Liver (tissue), 9 donors: ENCODE measurements around the gene SLC8A3. TPM values are rescaled to one million over a fixed set of nuclear protein-coding genes. Genes with fewer than 3 reads are reported as not detected.

Source experiments
- DNase-seq: peaks from one replicate; pipeline ENCODE4 v3.0.0-alpha.2; 2017; ENCODE audit warnings: low spot score
- H3K27ac ChIP-seq, 2 donors: one replicate each; pipeline ENCODE4 v1.7.0; 2013; ENCODE audit warnings: inconsistent platforms in 2 of 2, low read length in 2 of 2, control low read depth in 1 of 2, low read depth in 1 of 2, mild to moderate bottlenecking in 1 of 2
- H3K27me3 ChIP-seq, 4 donors: one replicate each; pipeline versions ENCODE4 v1.6.1 to v1.7.0; 2013; ENCODE audit warnings: low read length in 3 of 4, inconsistent platforms in 1 of 4, mild to moderate bottlenecking in 1 of 4, moderate library complexity in 1 of 4; ENCODE audit not compliant: control insufficient read depth in 4 of 4, insufficient read depth in 4 of 4
- H3K36me3 ChIP-seq, 4 donors: one replicate each; pipeline versions ENCODE4 v1.6.1 to v1.7.0; 2013; ENCODE audit warnings: low read length in 3 of 4, mild to moderate bottlenecking in 3 of 4, low read depth in 1 of 4, moderate library complexity in 1 of 4; ENCODE audit not compliant: control insufficient read depth in 4 of 4, insufficient read depth in 3 of 4
- H3K4me1 ChIP-seq, 4 donors: one replicate each; pipeline versions ENCODE4 v1.6.1 to v1.7.0; 2013; ENCODE audit warnings: low read length in 3 of 4, mild to moderate bottlenecking in 3 of 4, moderate library complexity in 1 of 4; ENCODE audit not compliant: control insufficient read depth in 4 of 4, insufficient read depth in 4 of 4
- H3K4me3 ChIP-seq, 3 donors: one replicate each; pipeline versions ENCODE4 v1.6.1 to v1.7.0; 2013; ENCODE audit warnings: low read length in 3 of 3, control low read depth in 1 of 3, low read depth in 1 of 3, mild to moderate bottlenecking in 1 of 3
- H3K9ac ChIP-seq, 2 donors: one replicate each; pipeline ENCODE4 v1.7.0; 2013; ENCODE audit warnings: low read length in 2 of 2, mild to moderate bottlenecking in 2 of 2, moderate library complexity in 2 of 2, control low read depth in 1 of 2, low read depth in 1 of 2
- H3K9me3 ChIP-seq, 4 donors: one replicate each; pipeline versions ENCODE4 v1.6.1 to v1.7.0; 2013; ENCODE audit warnings: low read length in 3 of 4; ENCODE audit not compliant: control insufficient read depth in 4 of 4
- EGR1 ChIP-seq, 2 donors: IDR thresholded peaks; 2 replicates each; pipeline ENCODE4 v1.6.1; 2016 to 2018; ENCODE audit warnings: antibody characterized with exemption in 2 of 2, low read depth in 2 of 2
- FOXA1 ChIP-seq: IDR thresholded peaks from 2 replicates; pipeline ENCODE4 v1.6.1; 2016; ENCODE audit warnings: antibody characterized with exemption
- FOXA2 ChIP-seq: IDR thresholded peaks from 2 replicates; pipeline ENCODE4 v1.6.1; 2016; ENCODE audit warnings: antibody characterized with exemption
- HNF4A ChIP-seq, 2 donors: conservative IDR thresholded peaks; 2 replicates each; pipeline ENCODE4 v1.6.1; 2016; ENCODE audit warnings: antibody characterized with exemption in 2 of 2, mild to moderate bottlenecking in 2 of 2
- HNF4G ChIP-seq: IDR thresholded peaks from 2 replicates; pipeline ENCODE4 v1.6.1; 2016; ENCODE audit warnings: antibody characterized with exemption
- JUND ChIP-seq, 2 donors: IDR thresholded peaks; 2 replicates each; pipeline ENCODE4 v1.6.1; 2016; ENCODE audit warnings: antibody characterized with exemption in 2 of 2
- NR2F2 ChIP-seq: IDR thresholded peaks from 2 replicates; pipeline ENCODE4 v1.6.1; 2016; ENCODE audit warnings: antibody characterized with exemption
- RAD21 ChIP-seq, 2 donors: IDR thresholded peaks; 2 replicates each; pipeline ENCODE4 v1.6.1; 2016; ENCODE audit warnings: antibody characterized with exemption in 2 of 2, mild to moderate bottlenecking in 2 of 2
- RXRA ChIP-seq, 2 donors: IDR thresholded peaks; 2 replicates each; pipeline ENCODE4 v1.6.1; 2017 to 2018; ENCODE audit warnings: antibody characterized with exemption in 2 of 2, mild to moderate bottlenecking in 1 of 2
- SP1 ChIP-seq: IDR thresholded peaks from 2 replicates; pipeline ENCODE4 v1.6.1; 2018; ENCODE audit warnings: antibody characterized with exemption, mild to moderate bottlenecking
- TAF1 ChIP-seq: conservative IDR thresholded peaks from 2 replicates; pipeline ENCODE4 v1.6.1; 2016; ENCODE audit warnings: antibody characterized with exemption, mild to moderate bottlenecking
- YY1 ChIP-seq: IDR thresholded peaks from 2 replicates; pipeline ENCODE4 v1.6.1; 2016; ENCODE audit warnings: antibody characterized with exemption, mild to moderate bottlenecking
- WGBS: extraction: QIAGEN DNeasy Blood & Tissue Kit; methylation state at CpG from one replicate; pipeline ENCODE4 v1.1.7; 2013; 5-methylcytosine and 5-hydroxymethylcytosine counted together
- polyA plus RNA-seq, 2 donors: library from polyadenylated mRNA; stranded (reverse) in 1 of 2; unstranded in 1 of 2; fragments of 200-250 nt in 1 of 2; fragments of >200 nt in 1 of 2; fragmentation: Nextera tagmentation in 1 of 2; extraction: Ambion mirVana in 1 of 2; gene quantifications; one replicate each; pipeline versions ENCODE4 v1.2.1 to v1.2.3, GENCODE V29; 2013 to 2015
- total RNA-seq, 2 donors: library from RNA; depleted of rRNA; stranded (reverse); fragments of >200 nt; gene quantifications; one replicate each; pipeline ENCODE4 v1.2.3, GENCODE V29; 2014
- TF ChIP-seq, protein P1 (sequence below): fragments of 150-350 bp; IDR thresholded peaks from 2 replicates; pipeline ENCODE4 v1.5.1; 2017; ENCODE audit warnings: improper control_type of control experiment, low read depth, low read length; ENCODE audit not compliant: missing input control
- TF ChIP-seq, protein P2 (sequence below): IDR thresholded peaks from 2 replicates; pipeline ENCODE4 v1.6.1; 2016; ENCODE audit warnings: antibody characterized with exemption, mild to moderate bottlenecking
- TF ChIP-seq, protein P3 (sequence below): IDR thresholded peaks from 2 replicates; pipeline ENCODE4 v1.6.1; 2016; ENCODE audit warnings: antibody characterized with exemption
- TF ChIP-seq, protein P4 (sequence below): IDR thresholded peaks from 2 replicates; pipeline ENCODE4 v1.6.1; 2016; ENCODE audit warnings: antibody characterized with exemption
- TF ChIP-seq, protein P5 (sequence below): IDR thresholded peaks from 2 replicates; pipeline ENCODE4 v1.6.1; 2016; ENCODE audit warnings: antibody characterized with exemption
- donor health status: healthy.
- donor health status: healthy.
- donor health status: healthy.
- donor health status: healthy.
- donor health status: healthy.

Gene SLC8A3
- total and polyA plus RNA-seq, 4 donors = 0.05 to 0.56 (median 0.10) TPM; not detected in 1

DNA sequence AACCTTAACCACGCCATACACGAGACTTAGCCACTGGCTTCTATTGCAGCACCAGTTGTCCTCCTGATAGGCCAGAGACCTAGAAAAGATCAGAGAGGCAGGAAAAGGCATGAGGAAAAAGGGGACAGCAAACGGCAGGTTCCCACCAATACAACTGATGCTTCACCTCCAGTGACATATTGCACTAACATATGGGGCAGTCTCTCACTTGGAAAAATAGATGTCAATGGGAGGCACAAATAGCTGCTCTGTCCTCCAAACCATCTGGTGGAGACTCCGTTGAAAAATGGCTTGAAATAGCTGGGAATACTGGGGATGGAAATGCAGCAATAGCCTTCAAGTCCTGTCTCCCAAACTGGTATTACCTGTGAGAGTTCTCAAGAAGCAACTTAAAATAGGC lies 20.3 kb downstream of the SLC8A3 start:
- no peaks in the 10 kb centered on the region for H3K9me3 ChIP-seq
- no peaks in the 10 kb centered on the region for H3K4me1 ChIP-seq
- no peak overlapping the region for H3K9ac ChIP-seq
- WGBS = 83% methylated on average over 4 of the region's 4 CpGs
- TF ChIP-seq, protein P1, sequence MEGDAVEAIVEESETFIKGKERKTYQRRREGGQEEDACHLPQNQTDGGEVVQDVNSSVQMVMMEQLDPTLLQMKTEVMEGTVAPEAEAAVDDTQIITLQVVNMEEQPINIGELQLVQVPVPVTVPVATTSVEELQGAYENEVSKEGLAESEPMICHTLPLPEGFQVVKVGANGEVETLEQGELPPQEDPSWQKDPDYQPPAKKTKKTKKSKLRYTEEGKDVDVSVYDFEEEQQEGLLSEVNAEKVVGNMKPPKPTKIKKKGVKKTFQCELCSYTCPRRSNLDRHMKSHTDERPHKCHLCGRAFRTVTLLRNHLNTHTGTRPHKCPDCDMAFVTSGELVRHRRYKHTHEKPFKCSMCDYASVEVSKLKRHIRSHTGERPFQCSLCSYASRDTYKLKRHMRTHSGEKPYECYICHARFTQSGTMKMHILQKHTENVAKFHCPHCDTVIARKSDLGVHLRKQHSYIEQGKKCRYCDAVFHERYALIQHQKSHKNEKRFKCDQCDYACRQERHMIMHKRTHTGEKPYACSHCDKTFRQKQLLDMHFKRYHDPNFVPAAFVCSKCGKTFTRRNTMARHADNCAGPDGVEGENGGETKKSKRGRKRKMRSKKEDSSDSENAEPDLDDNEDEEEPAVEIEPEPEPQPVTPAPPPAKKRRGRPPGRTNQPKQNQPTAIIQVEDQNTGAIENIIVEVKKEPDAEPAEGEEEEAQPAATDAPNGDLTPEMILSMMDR = no peak
- TF ChIP-seq, protein P2, sequence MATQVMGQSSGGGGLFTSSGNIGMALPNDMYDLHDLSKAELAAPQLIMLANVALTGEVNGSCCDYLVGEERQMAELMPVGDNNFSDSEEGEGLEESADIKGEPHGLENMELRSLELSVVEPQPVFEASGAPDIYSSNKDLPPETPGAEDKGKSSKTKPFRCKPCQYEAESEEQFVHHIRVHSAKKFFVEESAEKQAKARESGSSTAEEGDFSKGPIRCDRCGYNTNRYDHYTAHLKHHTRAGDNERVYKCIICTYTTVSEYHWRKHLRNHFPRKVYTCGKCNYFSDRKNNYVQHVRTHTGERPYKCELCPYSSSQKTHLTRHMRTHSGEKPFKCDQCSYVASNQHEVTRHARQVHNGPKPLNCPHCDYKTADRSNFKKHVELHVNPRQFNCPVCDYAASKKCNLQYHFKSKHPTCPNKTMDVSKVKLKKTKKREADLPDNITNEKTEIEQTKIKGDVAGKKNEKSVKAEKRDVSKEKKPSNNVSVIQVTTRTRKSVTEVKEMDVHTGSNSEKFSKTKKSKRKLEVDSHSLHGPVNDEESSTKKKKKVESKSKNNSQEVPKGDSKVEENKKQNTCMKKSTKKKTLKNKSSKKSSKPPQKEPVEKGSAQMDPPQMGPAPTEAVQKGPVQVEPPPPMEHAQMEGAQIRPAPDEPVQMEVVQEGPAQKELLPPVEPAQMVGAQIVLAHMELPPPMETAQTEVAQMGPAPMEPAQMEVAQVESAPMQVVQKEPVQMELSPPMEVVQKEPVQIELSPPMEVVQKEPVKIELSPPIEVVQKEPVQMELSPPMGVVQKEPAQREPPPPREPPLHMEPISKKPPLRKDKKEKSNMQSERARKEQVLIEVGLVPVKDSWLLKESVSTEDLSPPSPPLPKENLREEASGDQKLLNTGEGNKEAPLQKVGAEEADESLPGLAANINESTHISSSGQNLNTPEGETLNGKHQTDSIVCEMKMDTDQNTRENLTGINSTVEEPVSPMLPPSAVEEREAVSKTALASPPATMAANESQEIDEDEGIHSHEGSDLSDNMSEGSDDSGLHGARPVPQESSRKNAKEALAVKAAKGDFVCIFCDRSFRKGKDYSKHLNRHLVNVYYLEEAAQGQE = no peak
- TF ChIP-seq JUND (IDR thresholded peaks at IDR 0.05) = no peak
- TF ChIP-seq, protein P3, sequence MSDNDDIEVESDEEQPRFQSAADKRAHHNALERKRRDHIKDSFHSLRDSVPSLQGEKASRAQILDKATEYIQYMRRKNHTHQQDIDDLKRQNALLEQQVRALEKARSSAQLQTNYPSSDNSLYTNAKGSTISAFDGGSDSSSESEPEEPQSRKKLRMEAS = no peak
- no peak for TF ChIP-seq RXRA (IDR thresholded peaks at IDR 0.05)
- TF ChIP-seq YY1 = no peak
- no peak for TF ChIP-seq FOXA1
- TF ChIP-seq, protein P4, sequence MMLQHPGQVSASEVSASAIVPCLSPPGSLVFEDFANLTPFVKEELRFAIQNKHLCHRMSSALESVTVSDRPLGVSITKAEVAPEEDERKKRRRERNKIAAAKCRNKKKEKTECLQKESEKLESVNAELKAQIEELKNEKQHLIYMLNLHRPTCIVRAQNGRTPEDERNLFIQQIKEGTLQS = no peak
- no peak for TF ChIP-seq RAD21 (IDR thresholded peaks at IDR 0.05)
- no peak for TF ChIP-seq HNF4A (conservative IDR thresholded peaks at IDR 0.05)
- no peak for TF ChIP-seq SP1
- TF ChIP-seq FOXA2 = no peak
- TF ChIP-seq HNF4G = no peak
- no peak for TF ChIP-seq NR2F2
- no peak overlapping the region for H3K27ac ChIP-seq
- H3K36me3 ChIP-seq = no peaks in the 10 kb centered on the region
- H3K4me3 ChIP-seq = no peak overlapping the region
- no peak for DNase-seq
- H3K27me3 ChIP-seq = peaks cover 0 to 6% (median 1%) of the 10 kb centered on the region in 4 donors

DNA sequence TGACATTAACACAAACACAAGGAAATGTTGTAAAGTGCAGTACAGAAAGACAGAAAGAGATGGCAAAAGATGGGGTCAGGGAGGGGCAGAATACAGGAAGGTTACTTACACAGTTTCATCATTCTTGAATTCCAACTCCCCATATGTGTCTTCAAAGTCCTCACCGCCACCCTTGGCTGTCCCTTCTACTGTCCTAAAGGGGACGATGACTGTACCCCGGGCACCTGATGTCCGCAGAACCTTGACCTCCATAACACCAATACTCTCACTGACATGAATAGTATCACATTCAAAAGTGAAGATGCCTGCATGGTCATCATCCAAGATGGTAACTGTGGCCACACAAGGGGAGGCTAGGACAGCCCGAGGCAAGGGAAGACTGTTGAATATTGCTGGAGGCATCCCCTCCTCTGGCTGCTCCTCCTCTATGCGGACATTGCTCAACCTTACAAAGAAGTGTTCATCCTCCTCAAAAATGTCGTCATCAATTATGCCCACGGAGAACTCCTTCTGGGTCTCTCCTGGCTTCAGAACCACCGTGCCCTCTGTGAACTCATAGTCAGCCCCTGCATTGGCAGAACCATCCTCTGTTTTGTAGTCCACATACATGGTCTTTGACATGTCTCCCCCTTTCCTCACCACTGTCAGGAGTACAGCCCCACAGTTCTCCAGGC lies 22.1 kb downstream of the SLC8A3 start:
- 86% methylated on average over 9 of the region's 9 CpGs for WGBS
- no peaks in the 10 kb centered on the region for H3K36me3 ChIP-seq
- no peaks in the 10 kb centered on the region for H3K9me3 ChIP-seq
- no peak overlapping the region for H3K9ac ChIP-seq
- no peak overlapping the region for H3K4me3 ChIP-seq
- no peak overlapping the region for H3K27ac ChIP-seq
- H3K27me3 ChIP-seq = peaks cover 0 to 6% (median 1%) of the 10 kb centered on the region in 4 donors
- DNase-seq = no peak
- H3K4me1 ChIP-seq = no peaks in the 10 kb centered on the region
- no peak for TF ChIP-seq RXRA (IDR thresholded peaks at IDR 0.05)
- TF ChIP-seq RAD21 (IDR thresholded peaks at IDR 0.05) = no peak
- TF ChIP-seq, protein P5, sequence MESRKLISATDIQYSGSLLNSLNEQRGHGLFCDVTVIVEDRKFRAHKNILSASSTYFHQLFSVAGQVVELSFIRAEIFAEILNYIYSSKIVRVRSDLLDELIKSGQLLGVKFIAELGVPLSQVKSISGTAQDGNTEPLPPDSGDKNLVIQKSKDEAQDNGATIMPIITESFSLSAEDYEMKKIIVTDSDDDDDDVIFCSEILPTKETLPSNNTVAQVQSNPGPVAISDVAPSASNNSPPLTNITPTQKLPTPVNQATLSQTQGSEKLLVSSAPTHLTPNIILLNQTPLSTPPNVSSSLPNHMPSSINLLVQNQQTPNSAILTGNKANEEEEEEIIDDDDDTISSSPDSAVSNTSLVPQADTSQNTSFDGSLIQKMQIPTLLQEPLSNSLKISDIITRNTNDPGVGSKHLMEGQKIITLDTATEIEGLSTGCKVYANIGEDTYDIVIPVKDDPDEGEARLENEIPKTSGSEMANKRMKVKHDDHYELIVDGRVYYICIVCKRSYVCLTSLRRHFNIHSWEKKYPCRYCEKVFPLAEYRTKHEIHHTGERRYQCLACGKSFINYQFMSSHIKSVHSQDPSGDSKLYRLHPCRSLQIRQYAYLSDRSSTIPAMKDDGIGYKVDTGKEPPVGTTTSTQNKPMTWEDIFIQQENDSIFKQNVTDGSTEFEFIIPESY = no peak
- no peak for TF ChIP-seq SP1
- TF ChIP-seq, protein P2 = no peak
- no peak for TF ChIP-seq HNF4G
- TF ChIP-seq TAF1 = no peak
- no peak for TF ChIP-seq FOXA1
- TF ChIP-seq YY1 = no peak
- TF ChIP-seq FOXA2 = no peak
- no peak for TF ChIP-seq EGR1 (IDR thresholded peaks at IDR 0.05; ENCODE audit: low read depth in 2 of 2)
- no peak for TF ChIP-seq NR2F2
- TF ChIP-seq, protein P4 = no peak
- no peak for TF ChIP-seq HNF4A (conservative IDR thresholded peaks at IDR 0.05)
- TF ChIP-seq, protein P3 = no peak
